GM21737 (cell line): ENCODE data around the gene DNAJC5G.
"Not testable (repeated sequence)": the region's sequence is repeated elsewhere in the genome, so short reads cannot be mapped to it uniquely, and the experiment has no call there.

ENCODE experiments used
- ATAC-seq: cut with Tn5 transposase; IDR thresholded peaks from one replicate; pipeline ENCODE4 v1.9.1; 2021; ENCODE audit warnings: mild to moderate bottlenecking, moderate library complexity; ENCODE audit not compliant: unreplicated experiment

Gene DNAJC5G

GRCh38 chr2:27306136-27306535 is 30.9 kb downstream of the DNAJC5G start:
- no peak for ATAC-seq

- ATAC-seq: no peak
Measured at GRCh38 chr2:27306573-27307286, 31.5 kb downstream of the DNAJC5G start.

- ATAC-seq: no peak
Measured at GRCh38 chr2:27307287-27307544, 32.0 kb downstream of the DNAJC5G start.

GRCh38 chr2:27307545-27308358 is 32.5 kb downstream of the DNAJC5G start:
- no peak for ATAC-seq

GRCh38 chr2:27308359-27308881 is 33.2 kb downstream of the DNAJC5G start, which contains the start of gene UCN:
Gene UCN, minus strand, starts transcription at chr2:27308445. Its CDS starts 550 bp downstream, at chr2:27307895.
- ATAC-seq: no peak

GRCh38 chr2:27309651-27310050 is 34.4 kb downstream of the DNAJC5G start:
- ATAC-seq: no peak

- no peak for ATAC-seq
Measured at GRCh38 chr2:27312152-27312551, 36.9 kb downstream of the DNAJC5G start.

GRCh38 chr2:27313882-27314645 is 38.8 kb downstream of the DNAJC5G start:
- no peak for ATAC-seq

GRCh38 chr2:27314709-27315108 is 39.5 kb downstream of the DNAJC5G start:
- ATAC-seq: no peak

- ATAC-seq: no peak
Measured at GRCh38 chr2:27315122-27315521, 39.9 kb downstream of the DNAJC5G start.

GRCh38 chr2:27316655-27317412 is 41.6 kb downstream of the DNAJC5G start:
- no peak for ATAC-seq

GRCh38 chr2:27319839-27320238 is 44.6 kb downstream of the DNAJC5G start:
- not testable (repeated sequence) for ATAC-seq

- ATAC-seq: no peak
Measured at GRCh38 chr2:27320958-27321543, 45.8 kb downstream of the DNAJC5G start.

- peak; percentile 40 for ATAC-seq
Measured at GRCh38 chr2:27322301-27322765, 47.1 kb downstream of the DNAJC5G start.

- ATAC-seq: peak; percentile 91
Measured at GRCh38 chr2:27322766-27323595, 47.7 kb downstream of the DNAJC5G start, which contains the start of gene MPV17. Gene MPV17, minus strand, starts transcription at chr2:27323097. Its CDS starts 580 bp downstream, at chr2:27322517.

- ATAC-seq: no peak
Measured at GRCh38 chr2:27323596-27324285, 48.5 kb downstream of the DNAJC5G start.

GRCh38 chr2:27324720-27325119 is 49.5 kb downstream of the DNAJC5G start:
- ATAC-seq: no peak
